Kidney (tissue), 14 donors: ENCODE data around the gene TSPAN14. TPM values are rescaled to one million over a fixed set of nuclear protein-coding genes. Genes with fewer than 3 reads are reported as not detected.

Source experiments
- DNase-seq, 5 donors: peaks; one replicate each; pipeline ENCODE4 v3.0.0-alpha.2; 2013 to 2020
- FAIRE-seq: peaks from 2 replicates; lab custom pipeline; 2012; peaks lifted over from hg19 to GRCh38; lab: Jason Lieb, UNC
- H3K27ac ChIP-seq, 2 donors: one replicate each; pipeline ENCODE4 v1.7.0; 2013; ENCODE audit warnings: low read depth in 2 of 2, low read length in 2 of 2, inconsistent platforms in 1 of 2
- H3K27me3 ChIP-seq: one replicate; pipeline ENCODE4 v1.7.1; 2013; ENCODE audit warnings: low read length, inconsistent platforms; ENCODE audit not compliant: control insufficient read depth, insufficient read depth
- H3K36me3 ChIP-seq, 3 donors: one replicate each; pipeline versions ENCODE4 v1.7.0 to v1.7.1; 2013; ENCODE audit warnings: low read length in 3 of 3, control low read depth in 1 of 3, inconsistent platforms in 1 of 3; ENCODE audit not compliant: insufficient read depth in 3 of 3, control insufficient read depth in 2 of 3
- H3K4me1 ChIP-seq, 3 donors: one replicate each; pipeline versions ENCODE4 v1.7.0 to v1.7.1; 2013; ENCODE audit warnings: low read length in 3 of 3, inconsistent platforms in 1 of 3, low read depth in 1 of 3; ENCODE audit not compliant: control insufficient read depth in 2 of 3, insufficient read depth in 2 of 3
- H3K4me3 ChIP-seq, 3 donors: one replicate each; pipeline versions ENCODE4 v1.7.0 to v1.8.1; 2013; ENCODE audit warnings: low read length in 3 of 3, control low read depth in 1 of 3, inconsistent platforms in 1 of 3
- H3K9ac ChIP-seq, 3 donors: one replicate each; pipeline versions ENCODE4 v1.7.0 to v1.7.1; 2013; ENCODE audit warnings: low read length in 3 of 3, control low read depth in 1 of 3, inconsistent platforms in 1 of 3
- H3K9me3 ChIP-seq, 3 donors: one replicate each; pipeline versions ENCODE4 v1.7.0 to v1.7.1; 2013; ENCODE audit warnings: low read length in 3 of 3, control low read depth in 1 of 3, inconsistent platforms in 1 of 3; ENCODE audit not compliant: control insufficient read depth in 2 of 3, insufficient read depth in 1 of 3
- intact Hi-C: fragments of 100-400 bp; cut with DNase I; formaldehyde crosslinking; loops from one replicate; pipeline ENCODE4 v1.11.1; 2022
- polyA plus RNA-seq: library from polyadenylated mRNA; stranded (reverse); fragments of 350-450 nt; fragmentation: Illumina TruSeq; extraction: RNeasy Lipid Tissue Mini Kit (QIAGEN cat#74804); gene quantifications from one replicate; pipeline ENCODE4 v1.2.3, GENCODE V29; 2014; ENCODE audit warnings: low read depth, low replicate concordance; ENCODE audit not compliant: insufficient read depth
- total RNA-seq: library from RNA; stranded (reverse); fragmentation: NEBNext Ultra II Directional; extraction: Animal tissue kit (Norgen Biotek cat#: 25700); gene quantifications from one replicate; pipeline ENCODE4 v1.2.1, GENCODE V29; 2021
- TF ChIP-seq, protein P1 (sequence below): IDR thresholded peaks from 3 replicates; pipeline ENCODE4 v1.5.1; 2012; ENCODE audit warnings: mild to moderate bottlenecking, moderate library complexity, borderline replicate concordance; ENCODE audit not compliant: insufficient read depth; ENCODE audit errors: extremely low read depth
- donor health status: control.
- donor health status: control.
- donor health status: control.
- donor health status: control.
- donor health status: control.
- donor health status: DM: yes; HTN: yes; CAD: no.
- donor health status: Normal renal cell carcinoma (clear cell type).

The TSPAN14 gene
- total and polyA plus RNA-seq, 2 donors from 2014 or later = 36.8 to 183 TPM

DNA sequence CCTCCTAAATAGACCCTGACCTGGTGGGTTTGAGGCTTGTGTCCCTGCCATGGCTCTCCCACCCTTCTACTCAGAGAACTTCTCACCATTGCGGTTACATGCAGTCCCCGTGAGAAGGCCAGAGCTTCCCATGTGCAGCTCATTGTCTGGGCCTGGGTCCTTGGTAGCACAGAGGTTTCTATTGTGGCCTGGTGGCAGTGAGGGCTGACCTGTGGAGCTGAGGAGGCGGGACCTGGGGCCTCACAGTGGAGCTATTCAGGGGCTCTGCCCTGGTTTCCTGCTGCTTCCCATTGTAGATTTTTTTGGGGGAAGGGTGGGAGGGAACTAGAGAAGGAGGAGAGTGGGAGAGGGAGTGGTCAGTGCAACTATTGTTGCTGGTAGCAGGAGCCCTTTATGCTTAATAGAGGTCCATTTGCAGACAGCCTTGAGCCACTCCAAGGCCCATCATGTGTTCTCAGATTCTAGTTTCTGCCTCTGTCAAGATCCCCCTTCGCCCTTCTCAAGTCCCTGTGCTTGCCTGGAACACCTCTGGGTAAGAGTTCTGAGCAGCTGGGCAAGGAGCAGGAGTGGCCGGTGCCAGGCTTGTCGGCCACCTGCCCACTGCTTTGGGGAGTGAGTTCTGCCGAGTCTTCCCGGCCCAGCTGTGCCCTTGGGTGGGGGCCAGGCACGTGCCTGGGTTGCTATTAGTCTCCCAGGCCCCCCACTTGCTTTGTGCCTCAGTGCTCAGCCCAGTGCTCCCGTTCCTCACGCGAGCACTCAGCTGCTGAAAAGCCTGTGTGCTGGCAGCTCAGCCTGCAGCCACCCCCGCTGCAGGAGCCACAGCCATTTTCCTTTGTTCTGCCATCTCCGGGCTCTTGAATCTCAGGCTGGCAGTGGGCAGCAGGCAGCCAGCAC, 10.7 kb downstream of the TSPAN14 start:
- Histone ChIP-seq H3K36me3 (peaks cover 0 to 2% (median 0%) of the 10 kb centered on the region in 3 donors), H3K4me3 (peak overlapping the region in 1 of 3 donors; percentile 14), H3K27me3 (no peaks in the 10 kb centered on the region), H3K27ac (peak overlapping the region; percentile 71), H3K9ac (peak overlapping the region in 1 of 3 donors; percentile 37), H3K9me3 (no peaks in the 10 kb centered on the region), H3K4me1 (peaks cover 7 to 75% (median 69%) of the 10 kb centered on the region in 3 donors)
- intact Hi-C loops = no loop called here
- DNase-seq = peak in 2 of 5 donors; percentile 62 to 76
- TF ChIP-seq, protein P1, sequence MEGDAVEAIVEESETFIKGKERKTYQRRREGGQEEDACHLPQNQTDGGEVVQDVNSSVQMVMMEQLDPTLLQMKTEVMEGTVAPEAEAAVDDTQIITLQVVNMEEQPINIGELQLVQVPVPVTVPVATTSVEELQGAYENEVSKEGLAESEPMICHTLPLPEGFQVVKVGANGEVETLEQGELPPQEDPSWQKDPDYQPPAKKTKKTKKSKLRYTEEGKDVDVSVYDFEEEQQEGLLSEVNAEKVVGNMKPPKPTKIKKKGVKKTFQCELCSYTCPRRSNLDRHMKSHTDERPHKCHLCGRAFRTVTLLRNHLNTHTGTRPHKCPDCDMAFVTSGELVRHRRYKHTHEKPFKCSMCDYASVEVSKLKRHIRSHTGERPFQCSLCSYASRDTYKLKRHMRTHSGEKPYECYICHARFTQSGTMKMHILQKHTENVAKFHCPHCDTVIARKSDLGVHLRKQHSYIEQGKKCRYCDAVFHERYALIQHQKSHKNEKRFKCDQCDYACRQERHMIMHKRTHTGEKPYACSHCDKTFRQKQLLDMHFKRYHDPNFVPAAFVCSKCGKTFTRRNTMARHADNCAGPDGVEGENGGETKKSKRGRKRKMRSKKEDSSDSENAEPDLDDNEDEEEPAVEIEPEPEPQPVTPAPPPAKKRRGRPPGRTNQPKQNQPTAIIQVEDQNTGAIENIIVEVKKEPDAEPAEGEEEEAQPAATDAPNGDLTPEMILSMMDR = no peak
- FAIRE-seq = no peak

DNA sequence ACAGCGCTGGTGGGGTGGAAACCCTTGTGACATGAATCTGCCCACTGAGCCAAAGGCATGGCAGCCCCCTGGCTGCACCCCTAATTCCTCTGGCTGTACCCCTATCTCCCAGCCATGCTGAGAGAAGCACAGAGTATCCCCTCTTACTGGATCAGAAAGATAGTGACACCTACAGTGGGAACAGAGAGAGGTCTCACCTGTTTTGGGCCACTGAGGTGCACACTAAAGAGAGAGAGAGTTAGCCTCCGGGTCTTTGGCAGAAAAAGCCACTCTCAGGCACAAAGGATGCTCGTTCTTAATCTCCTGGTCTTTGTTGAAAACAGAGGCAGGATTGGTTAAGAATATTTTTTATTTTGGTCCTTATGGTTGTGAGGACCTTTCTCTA, 11.3 kb downstream of the TSPAN14 start:
- no peak overlapping the region for H3K4me3 ChIP-seq
- peak overlapping the region in 1 of 3 donors; percentile 30 for H3K9ac ChIP-seq
- FAIRE-seq = no peak

DNA sequence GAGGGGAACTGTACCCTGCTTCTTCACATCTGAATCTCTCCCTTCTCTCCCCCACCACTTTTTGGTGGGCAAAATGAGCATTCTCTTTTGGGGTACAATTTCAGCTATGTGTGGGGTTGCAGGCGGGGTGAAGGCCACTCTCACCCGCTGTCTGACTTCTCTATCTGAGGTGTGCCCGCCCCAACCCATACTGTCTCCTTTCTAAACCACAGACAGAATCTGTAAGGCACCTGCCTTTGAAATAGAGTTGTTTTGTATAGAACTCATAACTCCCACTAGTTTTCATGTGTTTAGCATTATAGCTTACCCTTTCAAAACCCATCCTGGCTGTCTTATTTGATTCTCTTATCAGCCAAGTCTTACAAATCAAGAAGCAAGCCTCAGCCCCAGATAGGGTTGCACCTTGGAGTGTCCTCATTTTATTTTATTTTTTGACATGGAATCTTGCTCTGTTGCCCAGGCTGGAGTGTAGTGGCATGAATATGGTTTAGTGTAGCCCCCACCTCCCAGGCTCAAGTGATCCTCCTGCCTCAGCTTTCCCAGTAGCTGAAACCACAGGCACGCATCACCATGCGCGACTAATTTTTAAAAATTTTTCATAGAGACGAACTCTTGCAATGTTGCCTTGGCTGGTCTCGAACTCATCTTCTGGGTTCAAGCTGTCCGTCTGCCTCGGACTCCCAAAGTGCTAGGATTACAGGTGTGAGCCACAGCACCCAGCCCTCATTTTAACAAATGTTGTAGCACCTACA, 11.9 kb downstream of the TSPAN14 start:
- H3K27ac ChIP-seq = peak overlapping the region in 1 of 2 donors; percentile 84
- peak overlapping the region in 1 of 3 donors; percentile 30 for H3K9ac ChIP-seq
- no peak for DNase-seq
- H3K4me1 ChIP-seq = peaks cover 7 to 73% (median 60%) of the 10 kb centered on the region in 3 donors
- no peaks in the 10 kb centered on the region for H3K27me3 ChIP-seq
- TF ChIP-seq, protein P1 = no peak
- intact Hi-C loops = no loop called here
- H3K4me3 ChIP-seq = no peak overlapping the region
- FAIRE-seq = no peak
- H3K9me3 ChIP-seq = no peaks in the 10 kb centered on the region
- peaks cover 0 to 2% (median 2%) of the 10 kb centered on the region in 3 donors for H3K36me3 ChIP-seq

More for the DNA sequence above, 11.3 kb downstream of the TSPAN14 start:
- DNase-seq = no peak
- H3K9me3 ChIP-seq = no peaks in the 10 kb centered on the region
- peaks cover 0 to 2% (median 0%) of the 10 kb centered on the region in 3 donors for H3K36me3 ChIP-seq
- TF ChIP-seq, protein P1 = no peak
- peaks cover 7 to 71% (median 64%) of the 10 kb centered on the region in 3 donors for H3K4me1 ChIP-seq
- intact Hi-C loops = no loop called here
- peak overlapping the region; percentile 71 for H3K27ac ChIP-seq
- no peaks in the 10 kb centered on the region for H3K27me3 ChIP-seq
